Mammary microvascular endothelial cell (primary cell): ENCODE measurements around the gene PRRC2A. TPM values are rescaled to one million over a fixed set of nuclear protein-coding genes. Genes with fewer than 3 reads are reported as not detected.

ENCODE experiments used
- total RNA-seq: library from RNA; depleted of rRNA; stranded (reverse); fragments of >200 nt; gene quantifications from 2 replicates; pipeline ENCODE4 v1.2.3, GENCODE V29; 2015

The PRRC2A gene
- total RNA-seq: 90.2 and 95.7 TPM in 2 replicates

DNA sequence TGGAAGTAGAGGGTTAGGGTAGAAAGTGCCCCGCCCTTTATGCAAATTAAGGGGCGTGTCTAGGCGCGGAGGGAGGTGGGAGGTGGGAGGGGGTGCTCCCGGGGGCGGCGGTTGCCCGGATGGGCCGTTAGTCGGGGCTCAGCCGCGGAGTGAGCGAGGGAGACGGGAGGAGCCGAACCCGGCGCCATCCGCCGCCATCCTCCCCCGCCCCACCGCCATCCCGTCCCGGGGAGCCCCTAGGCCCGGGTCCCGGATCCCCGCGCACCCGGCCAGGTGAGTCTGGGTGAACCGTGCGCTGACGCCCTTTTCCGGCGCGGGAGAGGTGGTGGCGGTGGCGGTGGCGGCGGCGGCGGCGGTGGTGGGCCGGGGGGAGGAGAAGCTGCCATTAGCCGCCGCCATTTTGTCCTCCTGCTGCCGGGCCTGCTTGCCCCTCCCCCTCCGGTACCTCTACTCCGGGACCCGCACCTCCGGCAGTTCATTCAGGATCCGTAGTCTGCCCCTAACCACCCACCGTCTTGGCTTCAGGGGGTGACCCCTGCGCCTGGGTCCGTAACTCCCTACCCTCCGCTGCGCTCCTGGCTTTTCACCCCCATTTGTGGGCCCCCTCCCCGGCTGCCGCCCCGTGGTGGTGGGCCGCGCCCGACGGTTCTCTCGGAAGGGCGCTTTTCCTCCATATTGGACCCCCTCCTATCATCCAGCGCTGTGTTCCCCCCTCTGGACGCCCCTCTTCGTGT, at the start of gene PRRC2A:
PRRC2A (plus strand) TSS at position 130 of the 734 bp plus-strand sequence. CDS start 2,075 bp downstream, outside the sequence.

DNA sequence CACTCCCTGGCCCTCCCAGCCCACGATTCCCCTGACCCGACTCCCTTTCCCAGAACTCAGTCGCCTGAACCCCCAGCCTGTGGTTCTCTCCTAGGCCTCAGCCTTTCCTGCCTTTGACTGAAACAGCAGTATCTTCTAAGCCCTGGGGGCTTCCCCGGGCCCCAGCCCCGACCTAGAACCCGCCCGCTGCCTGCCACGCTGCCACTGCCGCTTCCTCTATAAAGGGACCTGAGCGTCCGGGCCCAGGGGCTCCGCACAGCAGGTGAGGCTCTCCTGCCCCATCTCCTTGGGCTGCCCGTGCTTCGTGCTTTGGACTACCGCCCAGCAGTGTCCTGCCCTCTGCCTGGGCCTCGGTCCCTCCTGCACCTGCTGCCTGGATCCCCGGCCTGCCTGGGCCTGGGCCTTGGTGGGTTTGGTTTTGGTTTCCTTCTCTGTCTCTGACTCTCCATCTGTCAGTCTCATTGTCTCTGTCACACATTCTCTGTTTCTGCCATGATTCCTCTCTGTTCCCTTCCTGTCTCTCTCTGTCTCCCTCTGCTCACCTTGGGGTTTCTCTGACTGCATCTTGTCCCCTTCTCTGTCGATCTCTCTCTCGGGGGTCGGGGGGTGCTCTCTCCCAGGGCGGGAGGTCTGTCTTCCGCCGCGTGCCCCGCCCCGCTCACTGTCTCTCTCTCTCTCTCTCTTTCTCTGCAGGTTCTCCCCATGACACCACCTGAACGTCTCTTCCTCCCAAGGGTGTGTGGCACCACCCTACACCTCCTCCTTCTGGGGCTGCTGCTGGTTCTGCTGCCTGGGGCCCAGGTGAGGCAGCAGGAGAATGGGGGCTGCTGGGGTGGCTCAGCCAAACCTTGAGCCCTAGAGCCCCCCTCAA, 48.2 kb upstream of the PRRC2A start, which contains the start of gene LTA:
LTA (plus strand) TSS at position 249 of the 871 bp plus-strand sequence; CDS start at position 703, 454 bp downstream.

GRCh38 chr6:31575335-31575901, 45.1 kb upstream of the PRRC2A start, which contains the start of gene TNF:
Gene TNF, plus strand, starts transcription at chr6:31575565. Its CDS starts 177 bp downstream, at chr6:31575742.

GRCh38 chr6:31582230-31582643, 38.3 kb upstream of the PRRC2A start, which contains the start of gene LTB:
Gene LTB, minus strand, starts transcription at chr6:31582424. Its CDS starts 7 bp downstream, at chr6:31582417.

GRCh38 chr6:31586008-31586407, 34.5 kb upstream of the PRRC2A start, which contains the start of gene LST1:
Gene LST1, plus strand, starts transcription at chr6:31586277. Its CDS starts 1,023 bp downstream, at chr6:31587300.

DNA sequence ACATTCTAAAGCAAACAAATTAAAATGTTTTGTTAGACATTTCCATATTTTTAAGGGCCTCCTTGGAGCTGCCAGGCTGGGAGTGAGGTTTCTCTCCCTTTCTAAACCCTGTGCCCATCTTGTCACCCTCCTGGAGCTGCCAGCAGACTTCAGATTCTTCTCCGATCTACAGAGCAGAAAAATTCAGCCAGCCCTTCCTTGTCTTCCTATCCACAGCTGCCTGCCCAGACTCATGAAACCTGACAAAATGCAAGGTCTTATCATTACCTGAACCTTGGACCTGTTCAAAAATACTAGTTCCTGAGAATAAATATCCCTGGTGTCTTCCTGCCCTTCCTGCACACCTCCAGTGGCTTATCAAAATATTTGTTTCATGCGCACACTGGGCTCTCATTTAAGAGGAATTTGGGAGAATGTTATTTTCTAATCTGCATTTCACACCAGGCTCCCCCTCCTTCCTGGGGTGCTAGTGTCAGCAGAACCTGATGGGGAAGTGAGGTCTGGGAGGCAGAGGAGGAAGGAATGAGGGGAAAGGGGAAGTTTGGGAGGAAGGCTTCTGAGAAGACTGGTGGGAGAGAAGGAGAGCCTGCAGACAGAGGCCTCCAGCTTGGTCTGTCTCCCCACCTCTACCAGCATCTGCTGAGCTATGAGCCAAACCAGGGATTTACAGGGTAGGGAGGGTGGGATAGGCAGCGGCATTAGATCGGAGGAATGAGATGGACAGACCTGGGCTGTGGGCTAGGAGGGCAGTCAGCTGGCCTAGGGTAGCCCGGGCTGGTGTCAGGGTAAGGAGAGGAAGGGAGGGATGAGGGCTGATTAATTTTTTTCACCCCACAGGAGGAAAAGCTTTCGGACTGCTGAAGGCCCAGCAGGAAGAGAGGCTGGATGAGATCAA, 5.6 kb upstream of the PRRC2A start, which contains the start of gene AIF1:
AIF1 (plus strand) TSS at position 551 of the 895 bp plus-strand sequence; CDS start at position 647, 96 bp downstream.

GRCh38 chr6:31655349-31656237, 35.1 kb downstream of the PRRC2A start, which contains the start of gene APOM:
Gene APOM, plus strand, starts transcription at chr6:31655894. Its CDS starts 73 bp downstream, at chr6:31655967.

DNA sequence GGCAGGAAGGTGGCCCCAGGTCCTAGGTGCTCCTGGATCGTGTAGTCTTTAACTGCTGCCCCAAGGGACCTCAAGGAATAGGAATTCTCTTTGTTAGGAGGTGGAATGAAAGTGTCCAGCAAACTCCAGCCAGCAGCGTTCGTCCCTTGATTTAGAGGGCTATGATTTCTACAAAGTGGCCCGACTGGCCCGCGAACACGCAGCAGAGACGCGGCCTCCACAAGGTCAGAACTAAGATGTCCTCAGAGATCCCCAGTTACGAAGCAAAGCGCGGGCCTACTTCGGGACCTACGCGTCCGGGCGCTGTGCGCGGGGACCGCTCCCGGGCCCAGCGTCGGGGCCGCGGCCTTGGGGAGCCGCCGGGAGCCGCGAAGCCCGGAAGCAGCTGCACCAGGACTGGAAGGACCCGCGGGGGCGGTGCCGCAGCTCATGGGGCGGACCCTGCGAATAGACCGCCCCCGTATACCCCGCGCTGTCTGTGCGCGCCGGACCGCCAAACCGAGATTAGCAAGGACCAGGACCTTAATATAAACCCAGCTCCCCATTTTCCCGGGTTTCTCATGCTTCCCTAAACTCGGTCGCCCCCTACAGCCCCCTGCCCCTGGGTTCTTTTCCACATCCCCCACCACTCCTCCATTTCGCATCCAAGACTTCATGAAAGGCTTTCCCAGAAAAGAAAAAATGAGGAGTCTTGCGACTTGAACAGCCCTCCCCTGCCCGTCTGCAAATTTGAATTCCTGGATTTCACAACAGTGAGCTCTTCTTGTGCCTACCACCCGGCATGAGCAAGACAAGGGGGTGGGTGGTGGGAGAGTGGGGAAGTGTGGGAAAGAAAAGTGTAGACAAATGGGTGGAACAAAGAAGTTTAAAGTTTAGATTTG, 40.1 kb downstream of the PRRC2A start, which contains the start of gene C6orf47:
C6orf47 (minus strand) TSS at position 398 of the 881 bp plus-strand sequence. CDS start 831 bp downstream, outside the sequence.

DNA sequence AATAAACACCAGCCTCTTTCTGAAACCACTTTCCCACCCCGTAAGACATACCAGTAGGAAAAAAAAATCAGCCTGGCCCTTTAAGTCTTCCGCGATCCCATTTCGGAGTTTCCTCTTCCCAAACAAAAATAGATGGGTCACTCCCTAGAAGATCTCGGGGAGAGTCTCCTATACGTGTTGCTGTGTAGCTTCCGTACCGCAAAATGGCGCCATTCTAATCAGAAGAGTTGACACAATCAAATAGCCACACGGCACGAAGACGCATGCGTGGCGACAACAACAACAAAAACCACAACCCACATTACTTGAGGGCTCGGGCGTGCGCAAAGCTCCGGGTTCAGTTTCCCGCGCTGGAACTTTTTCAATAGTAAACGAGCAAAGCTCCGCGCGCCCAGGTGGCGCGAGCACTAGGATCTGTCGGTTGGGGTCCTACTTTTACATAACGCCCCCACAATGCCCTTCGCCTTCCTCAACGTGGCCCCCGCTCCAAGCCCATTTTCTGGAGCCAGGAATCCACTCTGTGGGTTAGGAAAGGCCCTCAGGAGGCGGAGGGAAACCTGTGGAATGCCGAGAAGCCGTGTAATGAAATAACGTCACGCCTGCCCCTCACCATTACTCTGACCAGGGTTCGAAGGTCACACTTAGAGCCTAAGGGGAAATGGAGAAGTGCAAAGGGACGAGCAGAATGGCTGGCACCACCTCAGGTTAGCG, 44.4 kb downstream of the PRRC2A start, which contains the start of gene GPANK1:
GPANK1 (minus strand) TSS at position 208 of the 711 bp plus-strand sequence. CDS start 519 bp downstream, outside the sequence.

GRCh38 chr6:31665501-31666336, 45.2 kb downstream of the PRRC2A start, which contains the start of gene CSNK2B:
Gene CSNK2B, plus strand, starts transcription at chr6:31666080. Its CDS starts 752 bp downstream, at chr6:31666832.

GRCh38 chr6:31669676-31670075, 49.2 kb downstream of the PRRC2A start, which contains the start of gene LY6G5B:
Gene LY6G5B, plus strand, starts transcription at chr6:31669976. Its CDS starts 975 bp downstream, at chr6:31670951.

DNA sequence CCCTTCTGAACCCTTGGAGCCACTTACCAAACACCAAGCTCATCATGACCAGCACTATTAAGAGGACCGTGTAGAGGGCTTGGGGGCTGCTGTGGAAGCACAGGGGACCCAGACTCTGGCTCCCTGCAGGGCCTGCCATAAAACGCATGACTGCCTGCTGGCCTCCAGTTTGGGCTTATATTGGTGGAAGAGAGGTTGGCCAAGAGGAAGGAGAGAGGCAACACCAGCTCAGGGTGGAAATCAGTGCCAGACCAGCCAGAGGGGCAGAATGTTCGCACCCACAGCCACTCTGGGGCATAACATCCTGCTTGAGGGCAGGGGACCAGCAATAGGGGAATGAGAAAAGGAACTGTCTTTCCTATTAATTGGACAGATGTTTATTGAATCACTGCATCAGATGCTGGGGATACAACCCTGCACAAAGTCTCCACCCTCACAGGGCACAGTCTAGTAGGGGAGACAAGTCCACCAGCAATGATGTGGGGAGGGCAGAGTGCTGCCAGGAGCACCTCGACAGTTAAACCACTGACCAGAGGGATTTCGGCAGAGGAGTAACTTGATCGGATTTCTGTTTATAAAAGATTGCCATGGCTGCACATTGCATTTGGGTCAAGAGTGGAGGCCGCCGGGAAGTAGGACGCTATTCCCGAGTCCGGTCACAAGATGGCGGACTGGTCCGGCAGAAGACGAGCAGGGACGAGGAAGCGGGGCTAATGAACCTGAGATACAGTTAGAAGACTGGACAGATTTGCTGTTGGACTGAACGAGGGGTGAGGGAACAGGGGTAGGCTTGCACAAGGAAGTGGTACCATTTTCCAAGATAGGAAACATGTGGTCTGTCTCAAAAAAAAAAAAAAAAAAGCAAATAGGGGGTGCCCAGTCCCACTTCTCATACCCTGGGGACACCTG, 60.0 kb downstream of the PRRC2A start, which contains the start of gene LY6G5C:
LY6G5C (minus strand) TSS at position 842 of the 909 bp plus-strand sequence; CDS start at position 148, 694 bp downstream.

